Amygdala (tissue), 56 donors: ENCODE measurements around the gene GRIN2D.

ENCODE experiments used
- DNase-seq, 56 donors: peaks; one replicate each; lab custom pipeline; 2025; lab: John Stamatoyannopoulos, UW

GRIN2D gene

GRCh38 chr19:48396016-48396823 is 2.8 kb downstream of the GRIN2D start:
- no peak for DNase-seq

- no peak for DNase-seq
Measured at GRCh38 chr19:48396824-48397176, 3.3 kb downstream of the GRIN2D start.

GRCh38 chr19:48397263-48398101 is 4.0 kb downstream of the GRIN2D start:
- no peak for DNase-seq

- no peak for DNase-seq
Measured at GRCh38 chr19:48398102-48398374, 4.6 kb downstream of the GRIN2D start.

- peak in 14 of 56 donors; percentile 7 to 72 (median 18) for DNase-seq
Measured at GRCh38 chr19:48398375-48399235, 5.1 kb downstream of the GRIN2D start.

GRCh38 chr19:48400018-48400742 is 6.7 kb downstream of the GRIN2D start:
- peak in 3 of 56 donors; percentile 12 to 29 (median 13) for DNase-seq

- DNase-seq, result no peak
Measured at GRCh38 chr19:48401287-48401686, 7.8 kb downstream of the GRIN2D start.

GRCh38 chr19:48403606-48404005 is 10.1 kb downstream of the GRIN2D start:
- DNase-seq, result peak in 20 of 56 donors; percentile 5 to 61 (median 26)

GRCh38 chr19:48405010-48405659 is 11.7 kb downstream of the GRIN2D start:
- DNase-seq, result no peak

- DNase-seq, result no peak
Measured at GRCh38 chr19:48405850-48406249, 12.4 kb downstream of the GRIN2D start.

GRCh38 chr19:48413879-48414587 is 20.6 kb downstream of the GRIN2D start:
- DNase-seq, result no peak

- DNase-seq, result peak in 22 of 56 donors; percentile 2 to 72 (median 27)
Measured at GRCh38 chr19:48415395-48415794, 21.9 kb downstream of the GRIN2D start.

GRCh38 chr19:48415806-48416221 is 22.3 kb downstream of the GRIN2D start:
- no peak for DNase-seq

- no peak for DNase-seq
Measured at GRCh38 chr19:48417421-48417820, 24.0 kb downstream of the GRIN2D start.

GRCh38 chr19:48418317-48419064 is 25.0 kb downstream of the GRIN2D start:
- DNase-seq, result no peak

- DNase-seq, result peak in 22 of 56 donors; percentile 7 to 58 (median 24)
Measured at GRCh38 chr19:48419158-48419920, 25.9 kb downstream of the GRIN2D start.

- DNase-seq, result no peak
Measured at GRCh38 chr19:48421548-48421947, 28.1 kb downstream of the GRIN2D start.
